ENCODE measurements around the gene CIBAR2.

Gene CIBAR2

GRCh38 chr16:85062323-85062722, 49.9 kb downstream of the CIBAR2 start:
- no peak overlapping the region for H3K27ac ChIP-seq (replicated peaks)
- TF ChIP-seq CTCF (IDR thresholded peaks at IDR 0.05; ENCODE audit: insufficient read depth, low read length): no peak
- no peak for TF ChIP-seq POLR2AphosphoS5 (IDR thresholded peaks at IDR 0.05; ENCODE audit: low read depth)
- TF ChIP-seq REST (IDR thresholded peaks at IDR 0.05; ENCODE audit: insufficient replicate concordance, low read depth): no peak
- TF ChIP-seq SPI1 (IDR thresholded peaks at IDR 0.05; ENCODE audit: borderline replicate concordance, low read depth): no peak
- peaks cover 14% of the 10 kb centered on the region for H3K27me3 ChIP-seq (ENCODE audit: insufficient read depth, poor library complexity, severe bottlenecking)
- no peak overlapping the region for H3K4me3 ChIP-seq (replicated peaks; ENCODE audit: insufficient read depth, low read length)
- no peak for DNase-seq (ENCODE audit: low read depth in 1 of 2, low spot score in 1 of 2)

- Histone ChIP-seq H3K4me3 (replicated peaks; ENCODE audit: insufficient read depth, low read length) (no peak overlapping the region), H3K27ac (replicated peaks) (no peak overlapping the region), H3K27me3 (ENCODE audit: insufficient read depth, poor library complexity, severe bottlenecking) (peaks cover 14% of the 10 kb centered on the region)
- DNase-seq (ENCODE audit: low read depth in 1 of 2, low spot score in 1 of 2): peak; percentile 91 to 97
- peak; percentile 88 for TF ChIP-seq SPI1 (IDR thresholded peaks at IDR 0.05; ENCODE audit: borderline replicate concordance, low read depth)
- TF ChIP-seq POLR2AphosphoS5 (IDR thresholded peaks at IDR 0.05; ENCODE audit: low read depth): peak; percentile 50
- no peak for TF ChIP-seq GABPA (IDR thresholded peaks at IDR 0.05; ENCODE audit: low read depth)
Measured at GRCh38 chr16:85061566-85061965, 50.7 kb downstream of the CIBAR2 start.

GRCh38 chr16:85058909-85059308, 53.4 kb downstream of the CIBAR2 start:
- DNase-seq (ENCODE audit: low read depth in 1 of 2, low spot score in 1 of 2): no peak
- TF ChIP-seq REST (IDR thresholded peaks at IDR 0.05; ENCODE audit: insufficient replicate concordance, low read depth): no peak
- TF ChIP-seq SPI1 (IDR thresholded peaks at IDR 0.05; ENCODE audit: borderline replicate concordance, low read depth): no peak
- no peak for TF ChIP-seq POLR2AphosphoS5 (IDR thresholded peaks at IDR 0.05; ENCODE audit: low read depth)
- TF ChIP-seq GABPA (IDR thresholded peaks at IDR 0.05; ENCODE audit: low read depth): no peak
- no peak for TF ChIP-seq CTCF (IDR thresholded peaks at IDR 0.05; ENCODE audit: insufficient read depth, low read length)
- Histone ChIP-seq H3K27ac (replicated peaks) (no peak overlapping the region), H3K27me3 (ENCODE audit: insufficient read depth, poor library complexity, severe bottlenecking) (peaks cover 14% of the 10 kb centered on the region), H3K4me3 (replicated peaks; ENCODE audit: insufficient read depth, low read length) (no peak overlapping the region)

- H3K4me3 ChIP-seq (replicated peaks; ENCODE audit: insufficient read depth, low read length): no peak overlapping the region
- TF ChIP-seq SPI1 (IDR thresholded peaks at IDR 0.05; ENCODE audit: borderline replicate concordance, low read depth) (no peak), REST (IDR thresholded peaks at IDR 0.05; ENCODE audit: insufficient replicate concordance, low read depth) (no peak), POLR2AphosphoS5 (IDR thresholded peaks at IDR 0.05; ENCODE audit: low read depth) (no peak), GABPA (IDR thresholded peaks at IDR 0.05; ENCODE audit: low read depth) (no peak), CTCF (IDR thresholded peaks at IDR 0.05; ENCODE audit: insufficient read depth, low read length) (no peak)
- H3K27me3 ChIP-seq (ENCODE audit: insufficient read depth, poor library complexity, severe bottlenecking): peaks cover 18% of the 10 kb centered on the region
- H3K27ac ChIP-seq (replicated peaks): no peak overlapping the region
- DNase-seq (ENCODE audit: low read depth in 1 of 2, low spot score in 1 of 2): no peak
Measured at GRCh38 chr16:85057948-85058347, 54.3 kb downstream of the CIBAR2 start.

Measured in HL-60 (cell line).